IMR-90 (cell line): ENCODE results near the gene CDCA4. TPM values are rescaled to one million over a fixed set of nuclear protein-coding genes. Genes with fewer than 3 reads are reported as not detected.

ENCODE experiments used
- ATAC-seq: fragments of 200-7000 bp; cut with Tn5 transposase; 2 replicates; pipeline ENCODE4 v1.9.1; 2020; ENCODE audit warnings: low read depth, mild to moderate bottlenecking, moderate library complexity
- BruUV-seq: library from RNA; stranded (reverse); fragments of 400-500 nt; replicated peaks from 2 replicates; lab custom pipeline; 2021; lab: Mats Ljungman, UMichigan
- CTCF ChIA-PET: fragments of 300-600 bp; formaldehyde crosslinking; extraction: SDS; loops from one replicate; lab custom pipeline; 2021; ENCODE audit warnings: antibody characterized with exemption; lab: Yijun Ruan, JAX
- POLR2A ChIA-PET: fragments of 300-600 bp; sonication (Branson Sonifier 250); formaldehyde crosslinking; loops from one replicate; lab custom pipeline; 2022; ENCODE audit warnings: antibody characterized with exemption; ENCODE audit not compliant: unreplicated experiment; lab: Charles Lee
- DNase-seq: peaks from one replicate; pipeline ENCODE4 v3.0.0; 2013
- H2AFZ ChIP-seq: replicated peaks from 2 replicates; pipeline ENCODE3; 2013; ENCODE audit warnings: low read length, mild to moderate bottlenecking; ENCODE audit not compliant: poor library complexity
- H2AK5ac ChIP-seq: 2 replicates; pipeline ENCODE4 v1.6.1; 2013; ENCODE audit warnings: low read depth, low read length, inconsistent platforms
- H2AK9ac ChIP-seq: replicated peaks from 2 replicates; pipeline ENCODE3; 2013; ENCODE audit warnings: mild to moderate bottlenecking, low read depth, low read length, moderate library complexity; ENCODE audit not compliant: poor library complexity
- H2BK120ac ChIP-seq: 2 replicates; pipeline ENCODE4 v1.6.1; 2013; ENCODE audit warnings: low read depth, low read length, inconsistent platforms
- H2BK15ac ChIP-seq: 3 replicates; pipeline ENCODE4 v1.6.1; 2013; ENCODE audit warnings: low read depth, low read length, inconsistent platforms
- H2BK20ac ChIP-seq: 2 replicates; pipeline ENCODE4 v1.6.1; 2013; ENCODE audit warnings: low read depth, mild to moderate bottlenecking, inconsistent platforms, low read length, moderate library complexity
- H2BK5ac ChIP-seq: 2 replicates; pipeline ENCODE4 v1.6.1; 2013; ENCODE audit warnings: mild to moderate bottlenecking, low read depth, low read length, inconsistent platforms; ENCODE audit not compliant: poor library complexity, severe bottlenecking
- H3K14ac ChIP-seq: replicated peaks from 2 replicates; pipeline ENCODE4 v1.6.1; 2013; ENCODE audit warnings: low read depth, low read length, inconsistent platforms
- H3K18ac ChIP-seq: 2 replicates; pipeline ENCODE4 v1.6.1; 2013; ENCODE audit warnings: low read depth, low read length, control low read depth
- H3K23ac ChIP-seq: 2 replicates; pipeline ENCODE4 v1.6.1; 2013; ENCODE audit warnings: low read depth, low read length, inconsistent platforms
- H3K27ac ChIP-seq: 2 replicates; pipeline ENCODE4 v1.5.1; 2013; ENCODE audit warnings: mild to moderate bottlenecking, control low read depth, low read length; ENCODE audit not compliant: insufficient read depth
- H3K27me3 ChIP-seq: 2 replicates; pipeline ENCODE4 v1.6.1; 2013; ENCODE audit warnings: low read length; ENCODE audit not compliant: control insufficient read depth, insufficient read depth
- H3K36me3 ChIP-seq: 2 replicates; pipeline ENCODE4 v1.6.1; 2013; ENCODE audit warnings: low read length, mixed read lengths; ENCODE audit not compliant: control insufficient read depth, insufficient read depth
- H3K4ac ChIP-seq: 2 replicates; pipeline ENCODE4 v1.6.1; 2013; ENCODE audit warnings: low read depth, low read length, inconsistent platforms
- H3K4me1 ChIP-seq: 2 replicates; pipeline ENCODE4 v1.6.1; 2013; ENCODE audit warnings: low read length, mixed read lengths; ENCODE audit not compliant: control insufficient read depth, insufficient read depth
- H3K4me2 ChIP-seq: 2 replicates; pipeline ENCODE4 v1.6.1; 2013; ENCODE audit warnings: low read depth, mild to moderate bottlenecking, control low read depth, low read length, moderate library complexity
- H3K4me3 ChIP-seq: 2 replicates; pipeline ENCODE4 v1.5.1; 2013; ENCODE audit warnings: low read depth, mild to moderate bottlenecking, control low read depth, low read length, moderate library complexity; ENCODE audit not compliant: insufficient read depth
- H3K56ac ChIP-seq: 2 replicates; pipeline ENCODE4 v1.6.1; 2013; ENCODE audit warnings: low read length, inconsistent platforms; ENCODE audit not compliant: insufficient read depth; ENCODE audit errors: extremely low read depth
- H3K79me1 ChIP-seq, 2 experiments: 2 replicates each; pipeline ENCODE4 v1.6.1; 2013; ENCODE audit warnings: low read length in 2 of 2, inconsistent platforms in 1 of 2, low read depth in 1 of 2
- H3K9ac ChIP-seq: 2 replicates; pipeline ENCODE4 v1.6.1; 2013; ENCODE audit warnings: low read depth, low read length, control low read depth
- H3K9me1 ChIP-seq: 2 replicates; pipeline ENCODE4 v1.6.1; 2013; ENCODE audit warnings: low read length, inconsistent platforms; ENCODE audit not compliant: insufficient read depth
- H3K9me3 ChIP-seq: 2 replicates; pipeline ENCODE4 v1.6.1; 2013; ENCODE audit warnings: low read length; ENCODE audit not compliant: control insufficient read depth, insufficient read depth
- H4K20me1 ChIP-seq: 2 replicates; pipeline ENCODE4 v1.6.1; 2013; ENCODE audit warnings: low read length, inconsistent platforms; ENCODE audit not compliant: insufficient read depth
- H4K5ac ChIP-seq: 2 replicates; pipeline ENCODE4 v1.6.1; 2013; ENCODE audit warnings: mild to moderate bottlenecking, low read depth, low read length, control low read depth
- H4K8ac ChIP-seq, 2 experiments: 2 replicates each; pipeline ENCODE4 v1.6.1; 2013; ENCODE audit warnings: low read depth in 2 of 2, low read length in 2 of 2, control low read depth in 1 of 2, inconsistent platforms in 1 of 2
- H4K91ac ChIP-seq: 2 replicates; pipeline ENCODE4 v1.6.1; 2013; ENCODE audit warnings: low read depth, low read length, inconsistent platforms; ENCODE audit not compliant: insufficient read depth
- BHLHE40 ChIP-seq: fragments of 150-350 bp; IDR thresholded peaks from 2 replicates; pipeline ENCODE4 v1.6.1; 2016; ENCODE audit warnings: mild to moderate bottlenecking, low read depth, low read length
- FOS ChIP-seq: fragments of 150-350 bp; IDR thresholded peaks from 2 replicates; pipeline ENCODE4 v1.6.1; 2016; ENCODE audit warnings: low read depth, low read length
- MAZ ChIP-seq: IDR thresholded peaks from 2 replicates; pipeline ENCODE4 v1.6.1; 2012; ENCODE audit warnings: low read depth, mild to moderate bottlenecking, low read length, improper control_type of control experiment, moderate library complexity, borderline replicate concordance
- MXI1 ChIP-seq: IDR thresholded peaks from 2 replicates; pipeline ENCODE4 v1.6.1; 2012; ENCODE audit warnings: low read depth, mild to moderate bottlenecking, low read length, moderate library complexity, borderline replicate concordance
- RCOR1 ChIP-seq: IDR thresholded peaks from 2 replicates; pipeline ENCODE4 v1.6.1; 2012; ENCODE audit warnings: mild to moderate bottlenecking, low read length, improper control_type of control experiment; ENCODE audit not compliant: insufficient replicate concordance
- SMC3 ChIP-seq: fragments of 150-350 bp; IDR thresholded peaks from 2 replicates; pipeline ENCODE4 v1.6.1; 2016; ENCODE audit warnings: low read depth, mild to moderate bottlenecking, antibody characterized with exemption, low read length, moderate library complexity
- USF2 ChIP-seq: fragments of 150-350 bp; IDR thresholded peaks from 2 replicates; pipeline ENCODE4 v1.6.1; 2017; ENCODE audit warnings: mild to moderate bottlenecking, antibody characterized with exemption, low read length, low read depth
- WGBS, 2 experiments: methylation state at CpG; one replicate each; pipeline versions ENCODE4 v1.1.5 to v1.1.7; 2013; ENCODE audit warnings: missing lambda C conversion rate in 2 of 2; ENCODE audit not compliant: insufficient read length in 1 of 2; ENCODE audit errors: extremely low coverage in 2 of 2; 5-methylcytosine and 5-hydroxymethylcytosine counted together
- dilution Hi-C: fragments of 300-500 bp; cut with HindIII; formaldehyde crosslinking; loops from one replicate; pipeline ENCODE4 v1.14.3; 2018; ENCODE audit warnings: low sequenced_read_pairs; ENCODE audit not compliant: unreplicated experiment
- in situ Hi-C: fragments of 300-500 bp; cut with MboI; formaldehyde crosslinking; loops from 3 replicates; pipeline ENCODE4 v1.14.3; 2019; ENCODE audit warnings: low sequenced_read_pairs, inconsistent platforms, mixed read lengths
- intact Hi-C: fragments of 100-400 bp; cut with micrococcal nuclease; formaldehyde crosslinking; loops from 2 replicates; pipeline ENCODE4 v1.10.0; 2022
- polyA plus RNA-seq, 3 experiments: library from polyadenylated mRNA; depleted of rRNA; stranded (reverse); fragments of >200 nt; gene quantifications; 2 replicates each; pipeline ENCODE4 v1.2.3, GENCODE V29; 2012; ENCODE audit warnings: low replicate concordance in 1 of 3
- total RNA-seq: library from RNA; depleted of rRNA; stranded (reverse); fragments of >200 nt; gene quantifications from 2 replicates; pipeline ENCODE4 v1.2.3, GENCODE V29; 2012

Gene CDCA4
- total and polyA plus RNA-seq, 2 of the 4 experiments (the other 2 are of a cell fraction) = 17.7 to 18.6 TPM

- Histone ChIP-seq H2AK5ac (peak overlapping the region; percentile 87), H3K4me2 (peak overlapping the region; percentile 23; the same call in 1 of the 2 replicates), H2AFZ (peak overlapping the region; percentile 89), H3K4ac (peak overlapping the region; percentile 93), H3K14ac (peak overlapping the region; percentile 35), H3K27ac (peak overlapping the region; percentile 9), H2AK9ac (peak overlapping the region; percentile 84), H3K36me3 (no peaks in the 10 kb centered on the region), H3K18ac (0 out of 2 replicates have a peak overlapping the region, but pooled peaks have one; percentile 10), H2BK20ac (peak overlapping the region; percentile 73), H3K56ac (no peak overlapping the region), H3K9me3 (no peaks in the 10 kb centered on the region), H3K9ac (no peak overlapping the region), H3K4me1 (peaks cover 40% of the 10 kb centered on the region), H4K8ac (peak overlapping the region; percentile 2 to 41; a peak in 2 of 4 replicates), H4K5ac (peak overlapping the region; percentile 23; the same call in 1 of the 2 replicates), H3K27me3 (no peaks in the 10 kb centered on the region), H3K79me1 (peaks cover 0 to 25% of the 10 kb centered on the region in 2 experiments; a peak in 1 of 4 replicates), H2BK5ac (peak overlapping the region; percentile 46), H3K9me1 (peaks cover 11% of the 10 kb centered on the region), H2BK15ac (peak overlapping the region; percentile 3; the same call in 2 of the 3 replicates), H3K4me3 (no peak overlapping the region), H3K23ac (no peak overlapping the region), H4K20me1 (0 out of 2 replicates have a peak, but pooled peaks cover 3% of the 10 kb centered on the region), H4K91ac (peak overlapping the region; percentile 77), H2BK120ac (peak overlapping the region; percentile 95)
- in situ Hi-C loops (loop anchor here (5.0 kb wide), 2 partner anchors 36 to 74 kb away; no protein-coding TSS in a partner anchor), dilution Hi-C loops (no loop called here), intact Hi-C loops (loop anchor here (1.0 to 5.0 kb wide), 2 partner anchors 41 to 77 kb away; no protein-coding TSS in a partner anchor)
- DNase-seq (peak; percentile 94), ATAC-seq (peak; percentile 78)
- no TSS peak for BruUV-seq
- WGBS, 2 experiments = 0% methylated on average over 4 of the region's 12 CpGs; no CpG with 5 or more reads in 1 of the 2 experiments
- TF ChIP-seq RCOR1 (peak; percentile 69), USF2 (peak; percentile 35; the same call in 1 of the 2 replicates), FOS (peak; percentile 92), SMC3 (no peak), MXI1 (no peak; the same call in 1 of the 2 replicates), MAZ (peak; percentile 99), BHLHE40 (peak; percentile 52)
- ChIA-PET CTCF (interaction anchor here (4.1 kb wide), 1 partner anchor 73 kb away, joined by 21 read pairs; no protein-coding TSS in a partner anchor), POLR2A (interaction anchor here (0.9 kb wide), 1 partner anchor 113 kb away, joined by 7 read pairs; no protein-coding TSS in a partner anchor)
Measured at GRCh38 chr14:104973135-104973384, 47.8 kb downstream of the CDCA4 start.
